K562 (cell line): ENCODE measurements around the gene RPL35. TPM values are rescaled to one million over a fixed set of nuclear protein-coding genes. Genes with fewer than 3 reads are reported as not detected.

ENCODE experiments used
- CBFB ChIP-seq: sonication (generic); formaldehyde crosslinking; IDR thresholded peaks from 2 replicates; pipeline ENCODE4 v1.4.0; 2020; ENCODE audit warnings: mild to moderate bottlenecking, missing genetic modification reagents
- CBX5 ChIP-seq: IDR thresholded peaks from 2 replicates; pipeline ENCODE4 v1.6.1; 2014; ENCODE audit warnings: low read depth, borderline replicate concordance
- CGGBP1 ChIP-seq: fragments of 250-450 bp; sonication (Bioruptor Pico); IDR thresholded peaks from 2 replicates; pipeline ENCODE4 v1.9.0; 2021; ENCODE audit warnings: mild to moderate bottlenecking
- FOXK1 ChIP-seq: sonication (generic); formaldehyde crosslinking; IDR thresholded peaks from 2 replicates; pipeline ENCODE4 v1.8.0; 2022; ENCODE audit warnings: missing genetic modification reagents, mild to moderate bottlenecking, borderline replicate concordance
- GABPB1 ChIP-seq: sonication (generic); formaldehyde crosslinking; IDR thresholded peaks from 2 replicates; pipeline ENCODE4 v1.8.0; 2022; ENCODE audit warnings: mild to moderate bottlenecking, missing genetic modification reagents
- HEY1 ChIP-seq: fragments of 250-450 bp; sonication (Bioruptor Pico); IDR thresholded peaks from 2 replicates; pipeline ENCODE4 v1.5.0; 2020; ENCODE audit warnings: mild to moderate bottlenecking, moderate library complexity, borderline replicate concordance
- HNRNPUL1 ChIP-seq: fragments of 200-400 bp; formaldehyde crosslinking; IDR thresholded peaks from 2 replicates; pipeline ENCODE4 v1.6.1; 2017; ENCODE audit warnings: low read length
- IRF2 ChIP-seq: sonication (generic); formaldehyde crosslinking; IDR thresholded peaks from 2 replicates; pipeline ENCODE4 v1.8.1; 2022; ENCODE audit warnings: mild to moderate bottlenecking, missing genetic modification reagents
- KLF13 ChIP-seq: fragments of 450-650 bp; IDR thresholded peaks from 2 replicates; pipeline ENCODE4 v1.6.1; 2016; ENCODE audit warnings: missing genetic modification characterization, low read depth, mild to moderate bottlenecking, missing compliant biosample characterization, moderate library complexity, borderline replicate concordance
- RBBP5 ChIP-seq: fragments of 200-600 bp; sonication (generic); IDR thresholded peaks from 2 replicates; pipeline ENCODE4 v1.6.1; 2012; ENCODE audit warnings: borderline replicate concordance, mild to moderate bottlenecking, low read length, control low read depth, inconsistent platforms; ENCODE audit not compliant: insufficient read depth, poor library complexity, severe bottlenecking
- RFX5 ChIP-seq: IDR thresholded peaks from 2 replicates; pipeline ENCODE4 v1.6.1; 2011; ENCODE audit warnings: low read depth, mild to moderate bottlenecking, improper control_type of control experiment, low read length
- SAP30 ChIP-seq: fragments of 200-600 bp; sonication (generic); IDR thresholded peaks from 2 replicates; pipeline ENCODE4 v1.6.1; 2012; ENCODE audit warnings: borderline replicate concordance, low read depth, mild to moderate bottlenecking, moderate library complexity, low read length, control low read depth, inconsistent platforms; ENCODE audit not compliant: insufficient read depth, poor library complexity, severe bottlenecking
- SMARCA4 ChIP-seq: fragments of 450-650 bp; IDR thresholded peaks from 2 replicates; pipeline ENCODE4 v1.6.1; 2016
- SP1 ChIP-seq: sonication (generic); formaldehyde crosslinking; IDR thresholded peaks from 2 replicates; pipeline ENCODE4 v1.8.1; 2022; ENCODE audit warnings: mild to moderate bottlenecking, missing genetic modification reagents
- ZNF551 ChIP-seq: fragments of 250-450 bp; sonication (Bioruptor Pico); IDR thresholded peaks from 2 replicates; pipeline ENCODE4 v1.5.0; 2021; ENCODE audit warnings: mild to moderate bottlenecking, moderate library complexity
- polyA plus RNA-seq, 8 experiments: library from polyadenylated mRNA; depleted of rRNA in 4 of 8; stranded (reverse) in 5 of 8; unstranded in 3 of 8; fragments of >200 nt; fragmentation: Nextera tagmentation in 2 of 8; fragmentation: Illumina TruSeq in 1 of 8; extraction: Ambion mirVana in 2 of 8; extraction: Trizol in 1 of 8; gene quantifications; 2 replicates each; pipeline versions ENCODE4 v1.2.1 to v1.2.3, GENCODE V29; 2011 to 2014; ENCODE audit warnings: inconsistent platforms in 1 of 8, missing spikeins in 1 of 8
- total RNA-seq, 7 experiments: library from RNA; depleted of rRNA in 6 of 7; stranded (reverse); fragments of >200 nt in 6 of 7; fragmentation: Illumina TruSeq in 2 of 7; extraction: Trizol in 2 of 7; gene quantifications; 2 replicates each; pipeline versions ENCODE4 v1.2.1 to v1.2.3, GENCODE V29; 2011 to 2021; ENCODE audit warnings: low replicate concordance in 1 of 7
- TF ChIP-seq, protein P1 (sequence below): fragments of 150-350 bp; conservative IDR thresholded peaks from 2 replicates; pipeline ENCODE4 v1.6.1; 2014; ENCODE audit warnings: low read length
- TF ChIP-seq, protein P2 (sequence below): sonication (generic); formaldehyde crosslinking; IDR thresholded peaks from 2 replicates; pipeline ENCODE4 v1.8.1; 2023; ENCODE audit warnings: mild to moderate bottlenecking, missing genetic modification reagents

The RPL35 gene
- total and polyA plus RNA-seq, 9 of the 15 experiments (the other 6 are each of a cell fraction or from before 2014, with no cell fraction given): 1,755 to 5,101 (median 3,405) TPM

- TF ChIP-seq ZNF551: no peak
- peak; percentile 67; the same call in 1 of the 2 replicates for TF ChIP-seq FOXK1 (CRISPR knock-in tag)
- TF ChIP-seq RBBP5: peak; percentile 99
- no peak for TF ChIP-seq CBX5
- peak; percentile 61; the same call in 1 of the 2 replicates for TF ChIP-seq KLF13 (tag)
- TF ChIP-seq CGGBP1 (CRISPR knock-in tag): peak; percentile 77; the same call in 1 of the 2 replicates
- TF ChIP-seq SAP30: peak; percentile 92
- TF ChIP-seq HNRNPUL1: no peak
- TF ChIP-seq SP1: peak; percentile 100
- TF ChIP-seq SMARCA4: no peak
- TF ChIP-seq, protein P1, sequence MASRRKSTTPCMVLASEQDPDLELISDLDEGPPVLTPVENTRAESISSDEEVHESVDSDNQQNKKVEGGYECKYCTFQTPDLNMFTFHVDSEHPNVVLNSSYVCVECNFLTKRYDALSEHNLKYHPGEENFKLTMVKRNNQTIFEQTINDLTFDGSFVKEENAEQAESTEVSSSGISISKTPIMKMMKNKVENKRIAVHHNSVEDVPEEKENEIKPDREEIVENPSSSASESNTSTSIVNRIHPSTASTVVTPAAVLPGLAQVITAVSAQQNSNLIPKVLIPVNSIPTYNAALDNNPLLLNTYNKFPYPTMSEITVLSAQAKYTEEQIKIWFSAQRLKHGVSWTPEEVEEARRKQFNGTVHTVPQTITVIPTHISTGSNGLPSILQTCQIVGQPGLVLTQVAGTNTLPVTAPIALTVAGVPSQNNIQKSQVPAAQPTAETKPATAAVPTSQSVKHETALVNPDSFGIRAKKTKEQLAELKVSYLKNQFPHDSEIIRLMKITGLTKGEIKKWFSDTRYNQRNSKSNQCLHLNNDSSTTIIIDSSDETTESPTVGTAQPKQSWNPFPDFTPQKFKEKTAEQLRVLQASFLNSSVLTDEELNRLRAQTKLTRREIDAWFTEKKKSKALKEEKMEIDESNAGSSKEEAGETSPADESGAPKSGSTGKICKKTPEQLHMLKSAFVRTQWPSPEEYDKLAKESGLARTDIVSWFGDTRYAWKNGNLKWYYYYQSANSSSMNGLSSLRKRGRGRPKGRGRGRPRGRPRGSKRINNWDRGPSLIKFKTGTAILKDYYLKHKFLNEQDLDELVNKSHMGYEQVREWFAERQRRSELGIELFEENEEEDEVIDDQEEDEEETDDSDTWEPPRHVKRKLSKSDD: no peak
- no peak for TF ChIP-seq IRF2 (CRISPR knock-in tag)
- no peak for TF ChIP-seq RFX5
- TF ChIP-seq GABPB1 (CRISPR knock-in tag): peak; percentile 99
- TF ChIP-seq HEY1 (CRISPR knock-in tag): no peak
- TF ChIP-seq, protein P2, sequence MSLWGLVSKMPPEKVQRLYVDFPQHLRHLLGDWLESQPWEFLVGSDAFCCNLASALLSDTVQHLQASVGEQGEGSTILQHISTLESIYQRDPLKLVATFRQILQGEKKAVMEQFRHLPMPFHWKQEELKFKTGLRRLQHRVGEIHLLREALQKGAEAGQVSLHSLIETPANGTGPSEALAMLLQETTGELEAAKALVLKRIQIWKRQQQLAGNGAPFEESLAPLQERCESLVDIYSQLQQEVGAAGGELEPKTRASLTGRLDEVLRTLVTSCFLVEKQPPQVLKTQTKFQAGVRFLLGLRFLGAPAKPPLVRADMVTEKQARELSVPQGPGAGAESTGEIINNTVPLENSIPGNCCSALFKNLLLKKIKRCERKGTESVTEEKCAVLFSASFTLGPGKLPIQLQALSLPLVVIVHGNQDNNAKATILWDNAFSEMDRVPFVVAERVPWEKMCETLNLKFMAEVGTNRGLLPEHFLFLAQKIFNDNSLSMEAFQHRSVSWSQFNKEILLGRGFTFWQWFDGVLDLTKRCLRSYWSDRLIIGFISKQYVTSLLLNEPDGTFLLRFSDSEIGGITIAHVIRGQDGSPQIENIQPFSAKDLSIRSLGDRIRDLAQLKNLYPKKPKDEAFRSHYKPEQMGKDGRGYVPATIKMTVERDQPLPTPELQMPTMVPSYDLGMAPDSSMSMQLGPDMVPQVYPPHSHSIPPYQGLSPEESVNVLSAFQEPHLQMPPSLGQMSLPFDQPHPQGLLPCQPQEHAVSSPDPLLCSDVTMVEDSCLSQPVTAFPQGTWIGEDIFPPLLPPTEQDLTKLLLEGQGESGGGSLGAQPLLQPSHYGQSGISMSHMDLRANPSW (CRISPR knock-in tag): no peak
- TF ChIP-seq CBFB (CRISPR knock-in tag): 0 out of 2 replicates have a peak, but pooled peaks have one; percentile 42
These were observed at the start of gene RPL35, which contains the start of gene ARPC5L (continued) for GRCh38 chr9:124861342-124862229.
